AG04450 (cell line): ENCODE results near the gene CEP164. TPM values are rescaled to one million over a fixed set of nuclear protein-coding genes. Genes with fewer than 3 reads are reported as not detected.
"Not testable (repeated sequence)": the region's sequence is repeated elsewhere in the genome, so short reads cannot be mapped to it uniquely, and the experiment has no call there.

ENCODE experiments used
- CTCF ChIA-PET: fragments of 300-600, 350-600 bp; formaldehyde crosslinking; extraction: SDS; loops from one replicate; lab custom pipeline; 2022; ENCODE audit warnings: antibody characterized with exemption, inconsistent platforms; lab: Charles Lee
- POLR2A ChIA-PET: fragments of 350-600 bp; formaldehyde crosslinking; extraction: SDS; loops from one replicate; lab custom pipeline; 2021; ENCODE audit warnings: antibody characterized with exemption, inconsistent platforms; lab: Yijun Ruan, JAX
- DNase-seq: peaks from one replicate; pipeline ENCODE4 v3.0.0-alpha.2; 2011; ENCODE audit warnings: low read depth, low spot score
- H3K27ac ChIP-seq: one replicate; pipeline ENCODE4 v1.5.1; 2012; ENCODE audit warnings: low read depth, low read length, control low read depth
- H3K27me3 ChIP-seq: one replicate; pipeline ENCODE4 v1.6.0; 2012; ENCODE audit warnings: low read length; ENCODE audit not compliant: control insufficient read depth, insufficient read depth
- H3K4me3 ChIP-seq: 2 replicates; pipeline ENCODE4 v1.5.1; 2011; ENCODE audit warnings: mild to moderate bottlenecking, low read depth, low read length, control low read depth
- H3K9me3 ChIP-seq: 2 replicates; pipeline ENCODE4 v1.5.1; 2012; ENCODE audit warnings: low read length; ENCODE audit not compliant: control insufficient read depth, insufficient read depth
- polyA plus RNA-seq: library from polyadenylated mRNA; depleted of rRNA; stranded (reverse); fragments of >200 nt; gene quantifications from 2 replicates; pipeline ENCODE4 v1.2.3, GENCODE V29; 2011
- TF ChIP-seq, protein P1 (sequence below): IDR thresholded peaks from 2 replicates; pipeline ENCODE4 v1.5.1; 2011; ENCODE audit warnings: low read depth, low read length, control low read depth, inconsistent platforms

The CEP164 gene
- polyA plus RNA-seq, 1 experiment, result 22.5 TPM

GRCh38 chr11:117454564-117454917 is 126.9 kb downstream of the CEP164 start:
- ChIA-PET POLR2A (no interaction called here), CTCF (no interaction called here)
- DNase-seq, result no peak
- H3K27ac ChIP-seq, result no peak overlapping the region
- no peaks in the 10 kb centered on the region; the same call in 1 of the 2 replicates for H3K9me3 ChIP-seq
- TF ChIP-seq, protein P1, sequence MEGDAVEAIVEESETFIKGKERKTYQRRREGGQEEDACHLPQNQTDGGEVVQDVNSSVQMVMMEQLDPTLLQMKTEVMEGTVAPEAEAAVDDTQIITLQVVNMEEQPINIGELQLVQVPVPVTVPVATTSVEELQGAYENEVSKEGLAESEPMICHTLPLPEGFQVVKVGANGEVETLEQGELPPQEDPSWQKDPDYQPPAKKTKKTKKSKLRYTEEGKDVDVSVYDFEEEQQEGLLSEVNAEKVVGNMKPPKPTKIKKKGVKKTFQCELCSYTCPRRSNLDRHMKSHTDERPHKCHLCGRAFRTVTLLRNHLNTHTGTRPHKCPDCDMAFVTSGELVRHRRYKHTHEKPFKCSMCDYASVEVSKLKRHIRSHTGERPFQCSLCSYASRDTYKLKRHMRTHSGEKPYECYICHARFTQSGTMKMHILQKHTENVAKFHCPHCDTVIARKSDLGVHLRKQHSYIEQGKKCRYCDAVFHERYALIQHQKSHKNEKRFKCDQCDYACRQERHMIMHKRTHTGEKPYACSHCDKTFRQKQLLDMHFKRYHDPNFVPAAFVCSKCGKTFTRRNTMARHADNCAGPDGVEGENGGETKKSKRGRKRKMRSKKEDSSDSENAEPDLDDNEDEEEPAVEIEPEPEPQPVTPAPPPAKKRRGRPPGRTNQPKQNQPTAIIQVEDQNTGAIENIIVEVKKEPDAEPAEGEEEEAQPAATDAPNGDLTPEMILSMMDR, result no peak
- H3K27me3 ChIP-seq, result peaks cover 3% of the 10 kb centered on the region
- H3K4me3 ChIP-seq, result no peak overlapping the region

GRCh38 chr11:117456027-117456720 is 128.5 kb downstream of the CEP164 start:
- Histone ChIP-seq H3K27me3 (peaks cover 3% of the 10 kb centered on the region), H3K4me3 (no peak overlapping the region), H3K9me3 (no peaks in the 10 kb centered on the region; the same call in 1 of the 2 replicates), H3K27ac (no peak overlapping the region)
- POLR2A ChIA-PET, result no interaction called here
- no peak for DNase-seq
- CTCF ChIA-PET, result no interaction called here
- TF ChIP-seq, protein P1, result no peak

DNA sequence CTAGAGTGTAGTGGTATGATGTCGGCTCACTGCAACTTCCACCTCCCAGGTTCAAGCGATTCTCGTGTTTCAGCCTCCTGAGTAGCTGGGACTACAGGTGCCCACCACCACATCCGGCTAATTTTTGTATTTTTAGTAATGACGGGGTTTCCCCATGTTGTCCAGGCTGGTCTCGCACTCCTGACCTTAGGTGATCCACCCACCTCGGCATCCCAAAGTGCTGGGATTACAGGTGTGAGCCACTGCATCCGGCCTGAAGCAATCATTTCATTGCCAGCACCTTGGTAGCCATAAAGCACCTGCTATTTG is 129.0 kb downstream of the CEP164 start:
- DNase-seq, H3K9me3 ChIP-seq, CTCF ChIA-PET, H3K4me3 ChIP-seq, H3K27me3 ChIP-seq, POLR2A ChIA-PET, H3K27ac ChIP-seq: not testable (repeated sequence)

- ChIA-PET POLR2A (no interaction called here), CTCF (no interaction called here)
- Histone ChIP-seq H3K9me3 (no peaks in the 10 kb centered on the region; the same call in 1 of the 2 replicates), H3K4me3 (no peak overlapping the region), H3K27me3 (peaks cover 3% of the 10 kb centered on the region), H3K27ac (no peak overlapping the region)
- no peak for DNase-seq
- TF ChIP-seq, protein P1, result no peak
Measured at GRCh38 chr11:117457031-117457785, 129.6 kb downstream of the CEP164 start.

DNA sequence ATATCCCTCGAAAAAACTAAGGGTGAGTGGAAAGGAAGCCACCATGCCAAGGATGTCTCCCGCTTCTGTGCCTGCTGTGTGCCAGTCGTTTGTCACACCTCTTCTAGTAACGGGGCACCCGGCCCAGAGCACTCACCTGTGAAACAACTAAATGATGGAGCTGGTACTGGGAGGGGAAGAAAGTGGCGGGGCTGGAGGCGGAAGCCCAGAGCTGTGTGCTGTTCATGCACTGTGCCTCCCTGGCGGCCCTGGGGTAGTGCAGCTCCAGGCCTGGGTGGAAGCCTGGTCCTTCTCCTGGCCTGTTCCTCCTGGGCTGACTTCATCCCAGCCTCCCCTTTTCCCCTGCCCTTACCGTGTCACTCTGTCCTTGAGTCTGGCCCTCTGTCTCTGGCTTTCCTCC is 130.2 kb downstream of the CEP164 start:
- ChIA-PET CTCF (no interaction called here), POLR2A (no interaction called here)
- DNase-seq, result no peak
- no peaks in the 10 kb centered on the region; the same call in 1 of the 2 replicates for H3K9me3 ChIP-seq
- H3K27me3 ChIP-seq, result peaks cover 6% of the 10 kb centered on the region
- TF ChIP-seq, protein P1, result no peak
- H3K4me3 ChIP-seq, result no peak overlapping the region
- H3K27ac ChIP-seq, result no peak overlapping the region
